DMS53 (cell line): Measurements from ENCODE around the gene HECW1.
A peak's percentile ranks its signal among the peaks of the same experiment; 100 is the strongest.

Experiments
- DNase-seq: peaks from one replicate; lab custom pipeline; 2025; lab: John Stamatoyannopoulos, UW

Gene HECW1

DNA sequence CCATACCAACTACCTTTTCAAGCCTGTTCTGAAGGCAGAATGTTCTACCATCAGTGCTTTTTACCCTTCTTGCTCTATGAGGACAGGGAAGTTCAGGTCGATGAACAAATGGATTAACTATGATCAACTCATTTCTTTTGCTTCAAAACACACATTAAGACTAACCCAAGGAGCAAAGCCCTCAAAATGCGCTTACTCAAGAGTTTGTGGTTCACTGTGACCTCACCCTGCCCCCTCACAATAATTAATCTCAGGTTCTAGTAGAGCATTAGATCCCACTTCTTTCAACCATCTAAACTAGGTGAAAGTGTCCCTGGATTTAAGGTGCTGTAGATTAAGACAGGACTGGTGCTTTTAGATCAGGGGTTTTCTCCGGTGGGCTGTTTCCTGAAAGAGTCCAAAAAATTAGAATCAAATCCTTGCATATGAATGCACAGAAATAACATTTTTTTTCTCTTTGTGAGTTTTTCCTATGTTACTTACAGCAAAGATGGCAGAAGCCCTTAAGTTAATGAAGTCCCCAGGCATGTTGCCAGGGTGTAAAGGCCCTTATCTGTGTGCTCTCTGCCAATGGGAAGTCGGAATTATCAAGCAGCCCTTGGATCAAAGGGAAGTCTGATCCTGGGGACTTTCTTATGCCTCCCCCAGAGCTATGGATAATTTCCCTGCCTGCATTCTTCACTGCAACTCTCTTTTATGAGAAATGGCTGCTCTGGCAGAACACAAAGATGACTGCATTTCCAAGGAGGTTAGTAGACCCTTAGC, 264.9 kb downstream of the HECW1 start:
- no peak for DNase-seq

DNA sequence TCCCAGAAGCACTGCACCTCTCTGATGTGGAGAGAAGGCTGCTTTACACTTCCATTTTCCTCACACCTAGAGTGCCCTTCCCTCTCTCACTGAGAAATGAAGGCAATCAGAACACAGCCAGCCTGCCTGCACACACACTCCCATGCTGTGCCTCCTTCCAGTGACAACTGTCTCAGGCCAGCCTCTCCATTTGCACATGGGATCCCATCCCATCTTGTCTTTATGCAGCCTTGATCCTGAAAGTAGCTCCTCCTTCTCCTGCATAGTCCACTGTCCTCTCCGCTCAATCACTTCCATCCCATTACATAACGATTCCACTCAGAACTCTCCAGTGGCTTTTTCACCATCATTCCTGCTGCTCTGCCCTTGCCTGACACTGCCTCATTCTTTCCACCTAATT, 266.8 kb downstream of the HECW1 start:
- no peak for DNase-seq

DNA sequence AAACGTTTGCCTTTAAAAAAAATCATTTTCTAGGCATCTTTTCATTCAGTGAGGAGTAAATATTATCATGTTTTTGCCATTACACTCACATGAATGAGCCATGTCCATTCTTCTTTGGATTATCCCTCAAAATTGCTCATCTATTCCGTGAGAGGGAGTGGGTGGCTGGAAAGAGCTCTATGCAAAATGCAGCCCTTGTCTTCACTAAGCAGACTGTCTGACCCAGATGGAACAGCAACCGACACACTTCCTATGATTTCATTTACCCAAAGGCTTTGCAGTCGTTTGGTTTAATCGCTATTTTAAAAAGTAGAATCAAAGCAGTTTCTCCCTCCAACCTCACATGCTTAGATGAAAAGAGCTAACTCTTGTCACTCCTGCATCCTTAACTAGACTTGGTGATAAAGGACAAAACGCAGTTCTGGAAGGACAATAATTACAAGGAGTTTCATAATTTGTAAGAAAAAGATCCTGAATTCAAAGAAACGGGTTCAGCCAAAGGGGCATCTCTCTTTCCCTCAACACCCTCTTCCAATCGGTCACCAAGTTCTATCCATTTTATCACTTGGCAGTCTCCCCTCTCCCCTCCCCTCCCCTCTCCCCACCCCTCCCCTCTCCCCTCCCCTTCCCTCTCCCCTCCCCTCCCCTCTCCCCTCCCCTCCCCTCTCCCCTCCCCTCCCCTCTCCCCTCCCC, 272.3 kb downstream of the HECW1 start:
- no peak for DNase-seq

DNA sequence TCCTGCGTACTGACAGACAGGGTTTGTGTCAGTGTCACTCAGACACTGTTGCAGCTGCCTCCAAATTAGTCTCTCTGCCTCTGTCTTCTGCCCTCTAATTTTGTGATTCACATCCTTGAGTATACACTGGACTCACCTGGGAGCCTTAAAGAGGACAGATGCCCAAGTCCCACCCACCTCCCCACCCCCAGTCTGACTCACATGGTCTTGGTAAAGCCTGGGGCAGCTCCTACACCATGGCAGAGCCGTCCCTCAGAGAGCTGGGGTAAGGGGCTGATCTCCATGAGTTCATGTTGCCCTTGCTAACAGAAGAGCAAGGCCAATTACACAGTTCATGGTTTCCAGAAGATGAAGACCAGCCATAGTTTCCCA, 272.8 kb downstream of the HECW1 start:
- DNase-seq, result no peak

DNA sequence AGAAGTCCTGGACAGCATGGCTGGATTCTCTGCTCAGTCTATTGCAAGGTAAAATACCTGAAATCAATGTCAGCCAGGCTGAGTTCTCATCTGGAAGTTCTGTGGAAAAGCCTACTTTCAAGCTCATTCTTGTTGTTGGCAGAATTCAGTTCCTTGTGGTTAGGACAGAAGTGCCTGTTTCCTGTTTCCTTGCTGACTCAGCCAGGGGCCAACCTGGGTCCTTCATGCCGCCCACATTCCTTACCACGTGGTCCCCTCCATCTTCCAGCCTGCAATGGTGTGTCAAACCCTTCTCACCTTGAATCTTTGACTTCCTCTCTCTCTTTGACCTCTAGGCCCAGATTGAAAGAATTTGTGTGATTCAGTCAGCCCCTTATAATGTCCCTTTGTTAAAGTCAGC, 273.4 kb downstream of the HECW1 start:
- DNase-seq, result peak; percentile 13

DNA sequence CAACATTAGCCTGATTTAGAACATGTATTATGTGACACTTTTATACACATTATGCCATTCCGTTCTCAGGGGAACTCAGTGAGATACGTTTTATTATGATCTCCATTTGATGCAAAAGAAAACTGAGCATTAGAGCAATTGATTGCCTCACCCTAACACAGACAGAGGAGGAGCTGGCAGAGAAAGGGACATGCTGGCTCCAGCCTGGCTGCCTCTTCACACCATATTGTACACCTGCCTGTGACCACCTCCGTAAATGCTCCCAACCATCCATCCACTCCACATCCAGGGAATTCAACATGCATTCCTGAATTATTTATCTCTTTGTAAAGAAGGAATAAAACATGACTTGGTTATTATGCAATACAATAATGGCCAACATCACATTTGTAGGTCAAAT, 275.5 kb downstream of the HECW1 start:
- no peak for DNase-seq

DNA sequence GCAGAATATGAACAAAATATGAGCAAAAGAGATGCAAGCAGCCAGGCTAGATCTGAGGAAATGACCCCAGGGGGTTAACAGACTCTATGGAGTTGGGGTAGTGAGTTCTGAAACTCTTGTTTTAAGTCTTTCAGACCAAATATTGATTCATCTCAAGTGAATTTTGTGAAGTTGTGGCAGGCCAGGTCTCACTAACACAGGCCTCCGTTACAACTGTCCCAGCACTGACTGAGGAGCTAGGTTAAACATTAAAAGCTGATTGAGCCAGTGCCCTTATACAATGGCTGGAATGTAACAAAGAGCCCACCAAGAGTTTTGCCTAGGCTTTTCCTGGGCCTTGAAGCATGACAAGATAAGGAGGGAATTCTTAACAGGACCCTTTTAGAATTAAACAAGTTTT, 278.1 kb downstream of the HECW1 start:
- DNase-seq, result no peak

DNA sequence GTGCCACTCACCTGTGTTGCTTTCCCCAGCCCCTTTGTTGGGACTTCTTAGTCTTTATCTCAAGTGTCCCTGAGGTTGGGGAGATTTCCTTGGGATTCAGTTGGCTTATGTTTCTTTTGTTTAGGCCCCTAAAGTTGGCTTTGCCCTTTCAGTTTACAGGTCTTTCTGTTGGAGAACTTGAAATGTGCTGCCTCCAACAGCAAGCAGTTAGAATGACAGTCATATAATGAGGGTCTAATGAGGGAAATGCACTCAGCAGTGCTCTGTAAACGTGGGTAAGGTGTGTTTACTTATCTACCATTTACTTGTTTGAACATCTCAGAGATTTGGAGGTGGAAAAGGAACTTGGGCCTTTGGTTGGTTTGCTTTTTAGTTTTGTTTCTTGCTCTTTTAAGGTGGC, 279.1 kb downstream of the HECW1 start:
- peak; percentile 18 for DNase-seq

DNA sequence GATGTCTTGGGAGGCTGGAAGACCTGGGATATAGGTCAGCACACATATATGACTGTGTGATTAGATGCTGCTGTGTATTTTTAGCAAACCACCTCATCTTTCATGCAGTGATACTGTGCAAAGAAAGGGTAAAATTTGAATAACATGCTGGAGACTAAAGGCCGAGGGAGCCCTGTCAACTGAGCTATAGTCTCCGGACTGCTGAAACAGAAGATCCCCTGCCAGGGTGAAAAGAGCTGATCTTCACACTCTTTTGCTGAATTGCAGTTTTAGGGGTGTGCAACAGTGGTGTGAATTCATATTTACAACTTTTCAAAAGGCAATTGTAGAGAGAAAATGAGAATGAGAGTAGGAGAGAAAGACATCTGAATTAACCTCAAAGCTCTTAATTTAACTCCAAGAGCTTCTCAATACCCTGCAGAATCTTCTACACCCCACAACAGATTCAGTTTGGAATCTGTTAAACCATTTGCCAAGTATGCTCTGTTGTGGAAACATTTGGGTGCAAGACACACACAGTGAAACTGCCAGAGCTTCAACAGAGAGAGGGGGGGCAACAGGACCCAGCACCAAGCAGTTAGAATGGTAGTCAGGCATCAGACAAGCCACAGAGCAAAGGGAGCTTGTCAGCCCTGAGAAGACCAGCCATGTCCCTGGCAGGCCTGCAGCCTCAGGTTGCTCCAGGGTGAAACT, 280.3 kb downstream of the HECW1 start:
- no peak for DNase-seq

DNA sequence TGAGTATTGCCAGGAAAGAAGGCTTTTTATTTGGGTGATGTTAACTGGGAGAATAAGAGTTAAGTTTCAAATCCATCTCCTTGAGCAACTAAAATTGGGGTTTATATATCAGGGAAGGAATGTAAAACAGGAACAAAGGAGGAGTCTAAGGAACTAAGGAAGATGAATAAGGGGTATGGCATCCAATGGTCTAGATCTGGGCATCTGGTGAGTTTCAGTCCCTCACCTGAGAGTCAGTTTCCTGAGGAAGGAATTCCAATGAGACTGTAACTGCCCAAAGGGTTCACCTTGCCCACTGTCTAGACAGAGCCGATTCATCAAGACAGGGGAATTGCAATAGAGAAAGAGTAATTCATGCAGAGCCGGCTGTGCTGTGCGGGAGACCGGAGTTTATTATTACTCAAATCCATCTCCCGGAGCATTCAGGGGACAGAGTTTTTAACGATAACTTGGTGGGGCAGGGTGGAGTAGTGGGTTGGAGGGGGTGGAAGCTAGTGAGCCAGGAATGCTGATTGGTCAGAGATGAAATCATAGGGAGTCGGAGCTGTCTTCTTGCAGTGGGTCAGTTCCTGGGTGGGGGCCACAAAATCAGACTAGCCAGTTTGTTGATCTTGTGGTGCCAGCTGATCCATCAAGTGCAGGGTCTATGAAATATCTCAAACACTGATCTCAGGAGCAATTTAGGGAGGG, 282.1 kb downstream of the HECW1 start:
- DNase-seq, result no peak

DNA sequence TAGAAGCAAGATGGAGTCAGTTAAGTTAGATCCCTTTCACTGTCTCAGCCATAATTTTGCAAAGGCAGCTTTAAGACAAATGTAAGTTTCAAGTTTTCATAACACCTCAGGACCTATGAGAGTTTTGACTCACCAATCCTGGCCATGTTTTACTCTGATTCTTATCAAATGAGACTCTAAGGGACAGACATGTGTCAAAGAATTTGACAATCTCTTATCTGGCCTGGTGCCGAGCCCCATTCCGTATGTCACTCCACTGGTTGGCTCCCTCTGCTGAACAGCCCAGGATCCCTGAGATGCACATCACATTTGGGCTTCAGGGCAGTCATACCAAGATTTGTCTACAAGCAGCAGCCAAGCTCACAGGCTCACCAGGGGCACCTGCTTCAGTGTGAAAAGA, 282.9 kb downstream of the HECW1 start:
- no peak for DNase-seq

DNA sequence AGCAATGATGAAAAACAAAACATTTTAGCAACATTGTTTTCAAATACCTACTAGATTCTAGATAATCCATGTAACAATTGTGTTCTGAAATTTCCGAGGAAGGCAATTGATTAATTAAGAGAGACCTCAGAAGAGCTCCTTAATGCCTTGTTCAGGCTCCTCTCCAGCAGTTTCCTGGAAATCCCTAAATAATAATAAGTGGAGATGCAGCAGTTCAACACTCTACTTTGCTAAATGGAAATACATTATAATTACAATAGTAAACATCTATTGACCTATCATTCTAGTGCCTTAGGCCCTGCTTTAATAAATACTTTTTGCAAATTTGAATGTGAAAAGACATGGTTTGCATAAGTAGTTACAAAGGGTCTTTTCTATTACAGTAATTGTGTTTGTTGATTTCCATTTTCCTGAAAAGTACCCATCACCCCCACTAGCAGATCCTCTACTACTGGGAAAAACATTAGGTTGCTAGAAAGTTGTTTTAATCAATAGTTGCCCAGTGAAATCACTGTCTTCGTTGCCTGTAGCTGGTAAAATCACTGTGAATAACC, 283.8 kb downstream of the HECW1 start:
- DNase-seq, result no peak

DNA sequence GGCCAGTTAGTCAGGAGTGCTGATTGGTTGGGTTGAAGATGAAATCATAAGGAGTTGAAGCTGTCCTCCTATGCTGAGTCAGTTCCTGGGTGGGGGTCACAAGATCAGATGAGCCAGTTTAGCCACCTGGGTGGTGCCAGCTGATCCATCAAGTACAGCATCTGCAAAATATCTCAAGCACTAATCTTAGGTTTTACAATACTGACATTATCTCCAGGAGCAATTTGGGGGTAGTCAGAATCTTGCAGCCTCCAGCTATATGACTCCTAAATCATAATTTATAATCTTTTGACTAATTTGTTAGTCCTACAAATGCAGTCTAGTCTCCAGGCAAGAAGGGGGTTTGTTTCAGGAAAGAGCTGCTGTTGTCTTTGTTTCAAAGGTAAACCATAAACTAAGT, 286.4 kb downstream of the HECW1 start:
- DNase-seq, result no peak

DNA sequence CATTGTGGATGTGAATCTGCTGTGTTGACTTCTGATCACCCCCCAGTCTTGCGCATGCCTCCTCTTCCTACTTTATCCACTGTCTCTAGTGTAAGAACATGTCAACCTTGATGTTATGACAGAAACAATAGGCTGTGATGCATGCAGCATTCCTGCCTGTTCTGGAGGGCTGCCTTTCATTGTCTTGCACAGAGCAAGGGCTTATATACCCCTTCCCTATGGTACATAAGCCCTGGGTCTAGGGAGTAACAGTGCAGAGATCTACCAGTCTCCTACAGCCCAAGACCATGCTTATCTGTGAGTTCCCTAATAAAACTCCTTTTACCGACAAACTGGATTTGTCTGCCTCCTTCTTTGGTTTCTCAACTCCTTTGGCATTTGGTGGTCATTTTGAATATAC, 293.5 kb downstream of the HECW1 start:
- DNase-seq, result no peak

DNA sequence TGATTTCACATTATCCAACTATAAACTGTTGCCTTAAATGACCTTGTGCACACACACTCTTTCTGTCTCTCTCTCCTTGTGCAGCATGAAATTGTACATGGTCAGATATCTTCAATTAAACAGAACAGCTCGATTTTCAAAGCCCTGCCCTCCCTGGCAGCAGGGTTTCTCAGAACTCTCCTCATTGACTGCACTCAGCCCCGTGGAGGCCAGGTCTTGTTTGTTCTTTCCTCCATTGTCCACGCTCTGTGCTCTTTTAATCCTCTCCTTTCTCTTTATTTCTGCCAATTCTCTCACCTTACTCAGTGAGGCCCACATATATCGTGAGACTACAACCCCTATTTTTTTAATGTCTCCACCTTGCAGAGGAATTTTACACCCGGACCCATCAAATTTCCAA, 294.5 kb downstream of the HECW1 start:
- DNase-seq, result no peak

DNA sequence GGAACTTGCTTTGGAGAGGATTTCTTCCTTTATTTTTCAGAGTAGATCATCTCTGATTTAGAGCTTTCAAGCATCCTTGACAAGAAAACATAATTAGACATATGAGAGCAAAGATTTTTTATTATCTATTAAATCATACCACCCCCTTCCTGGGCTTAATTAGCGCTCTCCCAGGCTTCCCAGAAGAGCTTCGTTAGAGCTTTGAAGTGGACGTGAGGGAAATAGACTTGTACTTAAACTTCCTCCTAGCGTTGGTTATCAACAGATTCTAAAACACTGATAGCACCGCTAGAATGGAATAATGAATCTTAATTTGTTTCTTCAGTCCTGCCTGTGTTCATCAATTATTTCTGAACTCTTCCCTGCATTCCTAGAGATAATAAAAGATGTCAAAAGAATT, 296.5 kb downstream of the HECW1 start:
- DNase-seq, result no peak

DNA sequence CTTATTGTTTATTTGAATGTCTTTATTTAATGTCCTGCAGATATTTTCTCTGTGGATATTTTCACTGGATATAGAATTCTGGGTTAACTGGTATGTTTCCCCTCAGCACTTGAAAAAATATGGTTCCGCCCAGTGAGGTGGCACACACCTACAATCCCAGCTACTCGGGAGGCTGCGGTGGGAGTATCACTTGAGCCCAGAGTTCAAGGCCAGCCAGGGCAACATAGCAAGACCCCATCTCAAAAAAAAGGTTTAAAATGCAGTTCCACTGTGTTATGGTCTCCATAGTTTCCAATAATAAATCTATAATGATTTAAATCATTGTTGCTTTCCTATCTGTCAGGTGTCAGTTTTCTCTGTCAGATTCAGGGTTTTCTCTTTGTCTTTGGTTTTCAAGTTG, 305.0 kb downstream of the HECW1 start:
- DNase-seq, result no peak

DNA sequence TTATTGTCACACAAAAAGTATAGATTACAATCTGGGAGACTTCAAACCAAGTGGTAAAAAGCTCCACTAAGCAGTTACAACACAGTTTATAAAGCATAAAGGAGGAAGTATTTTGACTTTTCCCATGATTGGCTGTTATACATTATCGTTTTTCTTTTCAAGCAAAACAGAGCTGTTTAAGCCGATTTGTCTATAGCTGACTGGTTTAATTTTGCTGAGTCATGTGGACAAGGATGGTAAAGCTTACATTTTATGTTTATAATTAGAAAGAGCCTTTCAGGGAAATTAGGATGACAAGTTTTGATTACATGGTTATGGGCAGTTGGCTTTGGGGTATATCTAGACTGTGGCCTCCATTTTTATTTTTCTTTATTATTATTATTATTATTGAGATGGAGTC, 318.0 kb downstream of the HECW1 start:
- peak; percentile 8 for DNase-seq

DNA sequence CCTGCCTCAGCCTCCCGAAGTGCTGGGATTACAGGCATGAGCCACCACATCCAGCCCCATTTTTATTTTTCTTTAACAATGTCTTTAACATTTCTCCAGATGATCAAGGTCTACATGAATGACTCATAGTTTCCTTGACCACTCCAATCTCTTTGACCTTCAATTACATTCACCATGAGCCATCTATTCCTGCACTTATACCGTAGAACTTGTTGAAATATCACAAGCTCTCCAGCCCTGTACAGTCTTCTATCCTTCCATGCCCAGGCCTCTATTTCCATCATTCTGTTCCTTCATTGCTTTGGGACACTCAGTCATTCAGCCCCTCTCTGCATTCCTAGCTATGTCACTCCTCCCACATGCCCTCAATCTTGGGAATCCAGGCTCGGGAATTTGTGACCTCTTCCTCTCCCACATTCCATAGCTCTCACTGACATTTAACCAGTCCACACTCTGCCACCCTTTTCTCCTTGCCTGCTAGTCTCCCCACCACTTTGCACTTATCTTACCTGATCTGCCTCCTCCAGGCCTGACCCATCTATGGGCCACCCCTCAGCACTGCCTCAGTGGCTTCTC, 318.7 kb downstream of the HECW1 start:
- no peak for DNase-seq

DNA sequence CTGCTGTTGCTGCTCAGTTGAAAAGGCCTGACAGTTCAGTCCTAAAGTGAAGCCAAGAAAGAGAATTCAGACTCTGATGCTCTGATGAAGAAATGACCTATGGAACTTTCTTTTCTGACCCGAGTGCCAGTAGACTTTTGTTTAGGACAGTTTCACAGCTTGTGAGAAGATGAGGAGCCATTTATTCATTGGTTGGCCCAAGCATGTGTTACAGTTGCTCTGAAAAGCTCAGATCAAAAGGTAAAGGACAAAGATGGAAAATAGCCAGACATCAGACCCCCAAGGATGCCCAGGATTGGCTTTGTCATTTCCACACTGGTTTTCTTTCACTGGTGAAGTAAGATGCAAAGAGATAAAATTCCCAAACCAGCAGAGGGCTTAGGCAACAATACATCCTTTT, 321.2 kb downstream of the HECW1 start:
- DNase-seq, result no peak

DNA sequence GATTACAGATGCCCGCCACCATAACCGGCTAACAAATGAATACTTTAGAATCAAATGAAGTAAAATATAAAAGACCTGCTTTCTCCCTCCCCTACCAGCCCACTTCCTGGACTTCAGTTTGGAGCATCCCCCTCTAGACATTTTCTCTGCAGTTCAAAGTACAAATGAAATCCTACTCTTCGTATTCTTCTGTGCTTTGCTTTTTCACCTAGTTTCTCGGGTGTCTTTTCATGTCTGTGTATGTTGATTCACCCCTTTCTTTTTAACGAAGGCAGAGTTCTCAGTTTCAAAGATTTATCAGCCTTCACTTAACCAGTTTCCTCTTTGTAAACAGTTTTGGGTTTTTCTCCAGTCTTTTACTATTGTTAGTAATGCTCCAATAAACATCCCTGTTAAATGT, 324.6 kb downstream of the HECW1 start:
- no peak for DNase-seq

DNA sequence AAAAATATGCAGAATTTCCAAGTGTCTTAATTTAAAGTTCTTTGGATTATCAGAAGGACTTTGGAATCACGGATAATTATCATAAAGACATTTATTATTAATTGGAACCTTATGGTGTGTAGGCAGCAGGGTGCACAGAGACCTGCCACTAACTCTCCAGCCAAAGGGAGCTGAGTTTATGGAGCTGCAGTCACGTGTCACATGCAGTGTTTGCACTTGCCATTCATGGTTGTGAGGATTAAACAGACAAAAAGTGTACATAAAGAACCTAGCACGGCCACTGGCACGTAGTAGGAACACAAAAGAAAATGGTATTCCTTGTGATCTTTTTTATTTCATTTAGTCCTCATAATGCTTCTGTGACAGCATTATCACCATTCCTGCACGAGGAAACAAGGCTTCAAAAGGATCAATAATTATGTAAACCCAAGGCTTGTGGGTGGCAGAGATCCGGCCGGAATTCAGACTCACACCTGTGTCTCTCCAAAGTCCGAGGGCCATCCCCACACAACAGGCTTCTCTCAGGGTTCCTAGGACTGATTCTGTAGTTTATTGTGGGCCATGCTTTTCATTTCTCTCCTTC, 326.5 kb downstream of the HECW1 start:
- peak; percentile 30 for DNase-seq
